BJ (cell line): ENCODE data around the gene SERPINA9. TPM values are rescaled to one million over a fixed set of nuclear protein-coding genes. Genes with fewer than 3 reads are reported as not detected.

Experiments
- CTCF ChIA-PET: fragments of 350-600 bp; formaldehyde crosslinking; extraction: SDS; loops from one replicate; lab custom pipeline; 2021; ENCODE audit warnings: antibody characterized with exemption, inconsistent platforms; lab: Yijun Ruan, JAX
- POLR2A ChIA-PET: fragments of 300-600 bp; sonication (Branson Sonifier 250); formaldehyde crosslinking; extraction: SDS; loops from one replicate; lab custom pipeline; 2021; ENCODE audit warnings: antibody characterized with exemption; lab: Charles Lee
- DNase-seq: peaks from one replicate; pipeline ENCODE4 v3.0.0-alpha.2; 2011; ENCODE audit warnings: low read depth
- H3K27me3 ChIP-seq: 2 replicates; pipeline ENCODE4 v1.6.0; 2011; ENCODE audit warnings: low read length; ENCODE audit not compliant: control insufficient read depth, insufficient read depth
- H3K36me3 ChIP-seq: 2 replicates; pipeline ENCODE4 v1.5.1; 2011; ENCODE audit warnings: low read length; ENCODE audit not compliant: control insufficient read depth, insufficient read depth
- H3K4me3 ChIP-seq: 2 replicates; pipeline ENCODE4 v1.5.1; 2011; ENCODE audit warnings: low read depth, mild to moderate bottlenecking, control low read depth, low read length
- CTCF ChIP-seq: IDR thresholded peaks from 2 replicates; pipeline ENCODE4 v1.5.1; 2011; ENCODE audit warnings: low read depth, mild to moderate bottlenecking, control low read depth, inconsistent platforms, low read length, moderate library complexity; ENCODE audit not compliant: insufficient read depth
- polyA minus RNA-seq: library from RNA; depleted of rRNA, polyadenylated mRNA; stranded (reverse); fragments of >200 nt; gene quantifications from 2 replicates; pipeline ENCODE4 v1.2.3, GENCODE V29; 2011; rRNA and poly(A)+ RNA removed
- polyA plus RNA-seq: library from polyadenylated mRNA; depleted of rRNA; stranded (reverse); fragments of >200 nt; gene quantifications from 2 replicates; pipeline ENCODE4 v1.2.3, GENCODE V29; 2011; rRNA removed

Gene SERPINA9
- 0.09 and 0.12 TPM in 2 replicates for polyA plus RNA-seq
- polyA minus RNA-seq = not detected in 2 replicates

- no peak for DNase-seq
- no peak for TF ChIP-seq CTCF
- Histone ChIP-seq H3K36me3 (no peaks in the 10 kb centered on the region), H3K27me3 (no peaks in the 10 kb centered on the region), H3K4me3 (no peak within 1 kb of the TSS)
- POLR2A ChIA-PET = no interaction called here
- CTCF ChIA-PET = interaction anchor here (0.9 to 2.7 kb wide), 3 partner anchors 10 to 121 kb away, joined by 3 to 16 read pairs (median 5); no protein-coding TSS in a partner anchor
Observed at GRCh38 chr14:94476023-94476422, at the start of gene SERPINA9. Gene SERPINA9 (minus strand): TSS chr14:94476197. CDS start chr14:94469840, 6,357 bp downstream.

- POLR2A ChIA-PET = no interaction called here
- Histone ChIP-seq H3K27me3 (no peaks in the 10 kb centered on the region), H3K36me3 (no peaks in the 10 kb centered on the region), H3K4me3 (no peak overlapping the region)
- no peak for TF ChIP-seq CTCF
- no peak for DNase-seq
- CTCF ChIA-PET = no interaction called here
Observed at GRCh38 chr14:94524093-94524492, 48.1 kb upstream of the SERPINA9 start.

GRCh38 chr14:94523265-94523664 is 47.3 kb upstream of the SERPINA9 start:
- ChIA-PET POLR2A (no interaction called here), CTCF (interaction anchor here (1.7 kb wide), 1 partner anchor 37 kb away, joined by 5 read pairs; no protein-coding TSS in a partner anchor)
- H3K4me3 ChIP-seq = no peak overlapping the region
- H3K27me3 ChIP-seq = no peaks in the 10 kb centered on the region
- no peaks in the 10 kb centered on the region for H3K36me3 ChIP-seq
- no peak for TF ChIP-seq CTCF
- DNase-seq = no peak

- CTCF ChIA-PET = interaction anchor here (1.4 to 1.7 kb wide), 2 partner anchors 27 to 36 kb away, joined by 5 to 6 read pairs; no protein-coding TSS in a partner anchor
- Histone ChIP-seq H3K36me3 (no peaks in the 10 kb centered on the region), H3K4me3 (no peak overlapping the region), H3K27me3 (no peaks in the 10 kb centered on the region)
- POLR2A ChIA-PET = no interaction called here
- no peak for TF ChIP-seq CTCF
- no peak for DNase-seq
Observed at GRCh38 chr14:94522115-94522724, 46.2 kb upstream of the SERPINA9 start.

GRCh38 chr14:94521375-94522114 is 45.5 kb upstream of the SERPINA9 start:
- no peaks in the 10 kb centered on the region for H3K27me3 ChIP-seq
- no peak overlapping the region for H3K4me3 ChIP-seq
- no peaks in the 10 kb centered on the region for H3K36me3 ChIP-seq
- DNase-seq = no peak
- ChIA-PET POLR2A (no interaction called here), CTCF (interaction anchor here (1.4 to 1.7 kb wide), 2 partner anchors 28 to 35 kb away, joined by 5 to 6 read pairs; no protein-coding TSS in a partner anchor)
- TF ChIP-seq CTCF = no peak
